Right lobe of liver (tissue), 6 donors: ENCODE measurements around the gene UBE3D. TPM values are rescaled to one million over a fixed set of nuclear protein-coding genes. Genes with fewer than 3 reads are reported as not detected.

ENCODE experiments used
- ATAC-seq, 4 donors: fragments of 200-7000 bp; cut with Tn5 transposase; one replicate each; pipeline ENCODE4 v1.9.1; 2020; ENCODE audit warnings: mild to moderate bottlenecking in 4 of 4, moderate library complexity in 4 of 4
- DNase-seq, 3 donors: peaks; one replicate each; pipeline ENCODE4 v3.0.0-alpha.2; 2020
- H3K27ac ChIP-seq, 3 donors: fragments of 200-600 bp; one replicate each; pipeline ENCODE4 v1.8.0; 2022
- H3K27me3 ChIP-seq, 2 donors: fragments of 200-600 bp; one replicate each; pipeline ENCODE4 v1.8.0; 2022
- H3K36me3 ChIP-seq, 4 donors: fragments of 200-600 bp; sonication (generic) in 1 of 4; one replicate each; pipeline versions ENCODE4 v1.5.1 to v1.8.0; 2017 to 2022; ENCODE audit warnings: control low read depth in 1 of 4
- H3K4me1 ChIP-seq, 4 donors: fragments of 200-600 bp; sonication (generic) in 1 of 4; one replicate each; pipeline versions ENCODE4 v1.5.1 to v1.8.0; 2017 to 2022; ENCODE audit warnings: control low read depth in 1 of 4
- H3K4me3 ChIP-seq, 3 donors: fragments of 200-600 bp; one replicate each; pipeline ENCODE4 v1.8.0; 2022
- H3K9me3 ChIP-seq, 4 donors: fragments of 200-600 bp; sonication (generic) in 1 of 4; one replicate each; pipeline versions ENCODE4 v1.5.1 to v1.8.0; 2017 to 2022; ENCODE audit warnings: control low read depth in 1 of 4
- CTCF ChIP-seq, 4 donors: fragments of 200-600 bp in 3 of 4; fragments of 450-650 bp in 1 of 4; IDR thresholded peaks; one replicate each; pipeline versions ENCODE4 v1.5.1 to v1.8.0; 2016 to 2022; ENCODE audit warnings: antibody characterized with exemption in 4 of 4, mild to moderate bottlenecking in 2 of 4
- POLR2A ChIP-seq: fragments of 450-650 bp; IDR thresholded peaks from one replicate; pipeline ENCODE4 v1.6.1; 2017; ENCODE audit warnings: antibody characterized with exemption, mild to moderate bottlenecking
- WGBS: methylation state at CpG from one replicate; pipeline ENCODE4 v1.1.6; 2018; ENCODE audit warnings: low coverage, low lambda C conversion rate; ENCODE audit not compliant: insufficient coverage; ENCODE audit errors: missing lambda C conversion rate; 5-methylcytosine and 5-hydroxymethylcytosine counted together
- intact Hi-C, 2 donors: fragments of 100-400 bp; cut with DNase I; formaldehyde crosslinking; loops; one replicate each; pipeline versions ENCODE4 v1.11.2 to v1.14.1; 2022
- total RNA-seq, 6 experiments: library from RNA; depleted of rRNA in 2 of 6; stranded (reverse); fragments of >200 nt in 2 of 6; fragmentation: NEBNext Ultra II Directional in 3 of 6; extraction: Animal tissue kit (Norgen Biotek cat#: 25700) in 3 of 6; gene quantifications; one replicate each; pipeline versions ENCODE4 v1.1.0 to v1.2.4, GENCODE V29; 2016 to 2023
- donor health status: DM: no; HTN: yes; CAD: no.
- donor health status: DM: no; HTN: no; CAD: no.
- donor health status: DM: no; HTN: no; CAD: no.
- donor health status: DM: no; HTN: yes; CAD: no.
- donor health status: DM: no; HTN: yes; CAD: no.

The UBE3D gene
- total RNA-seq, 6 experiments from 2014 or later: 1.6 to 4.8 (median 2.1) TPM

- TF ChIP-seq POLR2A: no peak
- TF ChIP-seq CTCF (IDR thresholded peaks at IDR 0.05): no peak
- Histone ChIP-seq H3K36me3 (no peaks in the 10 kb centered on the region), H3K4me3 (no peak overlapping the region), H3K4me1 (no peaks in the 10 kb centered on the region), H3K27ac (no peak overlapping the region), H3K9me3 (no peaks in the 10 kb centered on the region), H3K27me3 (no peaks in the 10 kb centered on the region)
- no peak for ATAC-seq
- 90% methylated on average over 2 of the region's 2 CpGs for whole genome bisulfite sequencing
- intact Hi-C loops: no loop called here
- no peak for DNase-seq
Measured at GRCh38 chr6:82988930-82989351, 76.7 kb downstream of the UBE3D start.

- H3K27me3 ChIP-seq: no peaks in the 10 kb centered on the region
- intact Hi-C loops: no loop called here
- no peak overlapping the region for H3K4me3 ChIP-seq
- H3K27ac ChIP-seq: no peak overlapping the region
- no peak for ATAC-seq
- no peaks in the 10 kb centered on the region for H3K9me3 ChIP-seq
- WGBS: 73% methylated on average over 3 of the region's 3 CpGs
- H3K4me1 ChIP-seq: no peaks in the 10 kb centered on the region
- H3K36me3 ChIP-seq: no peaks in the 10 kb centered on the region
- TF ChIP-seq CTCF (IDR thresholded peaks at IDR 0.05): no peak
- no peak for TF ChIP-seq POLR2A
- DNase-seq: no peak
Measured at GRCh38 chr6:82987951-82988350, 77.7 kb downstream of the UBE3D start.

- TF ChIP-seq POLR2A: no peak
- no peak for TF ChIP-seq CTCF (IDR thresholded peaks at IDR 0.05)
- intact Hi-C loops: no loop called here
- ATAC-seq (no peak), DNase-seq (no peak)
- H3K36me3 ChIP-seq: no peaks in the 10 kb centered on the region
- no peaks in the 10 kb centered on the region for H3K27me3 ChIP-seq
- H3K27ac ChIP-seq: no peak overlapping the region
- H3K4me1 ChIP-seq: no peaks in the 10 kb centered on the region
- H3K9me3 ChIP-seq: no peaks in the 10 kb centered on the region
- WGBS: 92% methylated on average over 2 of the region's 2 CpGs
- no peak overlapping the region for H3K4me3 ChIP-seq
Measured at GRCh38 chr6:82987416-82987815, 78.2 kb downstream of the UBE3D start.

- intact Hi-C loops: no loop called here
- no peak for TF ChIP-seq CTCF (IDR thresholded peaks at IDR 0.05)
- TF ChIP-seq POLR2A: no peak
- DNase-seq: no peak
- H3K27me3 ChIP-seq: no peaks in the 10 kb centered on the region
- no peaks in the 10 kb centered on the region for H3K4me1 ChIP-seq
- H3K9me3 ChIP-seq: no peaks in the 10 kb centered on the region
- ATAC-seq: no peak
- no peak overlapping the region for H3K27ac ChIP-seq
- no peak overlapping the region for H3K4me3 ChIP-seq
- H3K36me3 ChIP-seq: no peaks in the 10 kb centered on the region
Measured at GRCh38 chr6:82984720-82985119, 80.9 kb downstream of the UBE3D start.

GRCh38 chr6:82980086-82980485 is 85.6 kb downstream of the UBE3D start:
- WGBS: 25% methylated on average over 1 of the region's 1 CpG

More at GRCh38 chr6:82980086-82980485, 85.6 kb downstream of the UBE3D start:
- Histone ChIP-seq H3K4me3 (no peak overlapping the region), H3K9me3 (no peaks in the 10 kb centered on the region), H3K27ac (no peak overlapping the region), H3K36me3 (no peaks in the 10 kb centered on the region), H3K27me3 (no peaks in the 10 kb centered on the region), H3K4me1 (no peaks in the 10 kb centered on the region)
- ATAC-seq (no peak), DNase-seq (no peak)
- intact Hi-C loops: no loop called here
- TF ChIP-seq CTCF (IDR thresholded peaks at IDR 0.05) (no peak), POLR2A (no peak)
